GM18870 (cell line): ENCODE measurements around the gene PCBP3.
"Not testable (repeated sequence)": the region's sequence is repeated elsewhere in the genome, so short reads cannot be mapped to it uniquely, and the experiment has no call there.

Source experiments
- ATAC-seq: cut with Tn5 transposase; IDR thresholded peaks from one replicate; pipeline ENCODE4 v1.9.1; 2021; ENCODE audit warnings: moderate library complexity; ENCODE audit not compliant: unreplicated experiment

The PCBP3 gene

GRCh38 chr21:45972716-45973474 is 329.4 kb downstream of the PCBP3 start:
- no peak for ATAC-seq

- no peak for ATAC-seq
These were observed 330.0 kb downstream of the PCBP3 start for GRCh38 chr21:45973475-45974072.

- no peak for ATAC-seq
These were observed 330.8 kb downstream of the PCBP3 start for GRCh38 chr21:45974073-45975019.

- no peak for ATAC-seq
These were observed 331.6 kb downstream of the PCBP3 start for GRCh38 chr21:45975020-45975666.

GRCh38 chr21:45975667-45976409 is 332.3 kb downstream of the PCBP3 start:
- ATAC-seq, result not testable (repeated sequence)

- no peak for ATAC-seq
These were observed 333.3 kb downstream of the PCBP3 start for GRCh38 chr21:45976701-45977311.

GRCh38 chr21:45977396-45977795 is 333.9 kb downstream of the PCBP3 start:
- no peak for ATAC-seq

GRCh38 chr21:45979141-45979631 is 335.7 kb downstream of the PCBP3 start:
- ATAC-seq, result no peak

- ATAC-seq, result no peak
These were observed 336.1 kb downstream of the PCBP3 start for GRCh38 chr21:45979651-45980050.

- no peak for ATAC-seq
These were observed 336.7 kb downstream of the PCBP3 start for GRCh38 chr21:45980271-45980670.

- ATAC-seq, result no peak
These were observed 337.2 kb downstream of the PCBP3 start for GRCh38 chr21:45980697-45981096.

- ATAC-seq, result no peak
These were observed 337.9 kb downstream of the PCBP3 start, which contains the start of gene COL6A1 for GRCh38 chr21:45981151-45982091. Gene COL6A1, plus strand, starts transcription at chr21:45981770. Its CDS starts 81 bp downstream, at chr21:45981851.

GRCh38 chr21:45982092-45982757 is 338.7 kb downstream of the PCBP3 start:
- ATAC-seq, result no peak

GRCh38 chr21:45982758-45983648 is 339.5 kb downstream of the PCBP3 start:
- no peak for ATAC-seq

- ATAC-seq, result no peak
These were observed 340.1 kb downstream of the PCBP3 start for GRCh38 chr21:45983649-45983965.

GRCh38 chr21:45983981-45984551 is 340.5 kb downstream of the PCBP3 start:
- no peak for ATAC-seq
